NCI-H460 (cell line): ENCODE measurements around the gene DNAJB11. TPM values are rescaled to one million over a fixed set of nuclear protein-coding genes. Genes with fewer than 3 reads are reported as not detected.
A peak's percentile ranks its signal among the peaks of the same experiment; 100 is the strongest.
"Not testable (repeated sequence)": the region's sequence is repeated elsewhere in the genome, so short reads cannot be mapped to it uniquely, and the experiment has no call there.

Experiments
- DNase-seq: peaks from one replicate; pipeline ENCODE4 v3.0.0-alpha.2; 2016; ENCODE audit warnings: low read depth; ENCODE audit errors: extremely low read depth
- polyA plus RNA-seq: library from polyadenylated mRNA; depleted of rRNA; stranded (reverse); fragments of >200 nt; gene quantifications from 2 replicates; pipeline ENCODE4 v1.2.3, GENCODE V29; 2014; cell fraction: nucleus; rRNA removed
- total RNA-seq: library from RNA; depleted of rRNA; stranded (reverse); fragments of >200 nt; shearing (Covaris generic); gene quantifications from 2 replicates; pipeline ENCODE4 v1.2.3, GENCODE V29; 2014; rRNA removed

DNAJB11 gene
- 60.4 and 66.3 TPM in 2 replicates for total RNA-seq
- 70.8 and 99.6 TPM in 2 replicates for polyA plus RNA-seq

DNA sequence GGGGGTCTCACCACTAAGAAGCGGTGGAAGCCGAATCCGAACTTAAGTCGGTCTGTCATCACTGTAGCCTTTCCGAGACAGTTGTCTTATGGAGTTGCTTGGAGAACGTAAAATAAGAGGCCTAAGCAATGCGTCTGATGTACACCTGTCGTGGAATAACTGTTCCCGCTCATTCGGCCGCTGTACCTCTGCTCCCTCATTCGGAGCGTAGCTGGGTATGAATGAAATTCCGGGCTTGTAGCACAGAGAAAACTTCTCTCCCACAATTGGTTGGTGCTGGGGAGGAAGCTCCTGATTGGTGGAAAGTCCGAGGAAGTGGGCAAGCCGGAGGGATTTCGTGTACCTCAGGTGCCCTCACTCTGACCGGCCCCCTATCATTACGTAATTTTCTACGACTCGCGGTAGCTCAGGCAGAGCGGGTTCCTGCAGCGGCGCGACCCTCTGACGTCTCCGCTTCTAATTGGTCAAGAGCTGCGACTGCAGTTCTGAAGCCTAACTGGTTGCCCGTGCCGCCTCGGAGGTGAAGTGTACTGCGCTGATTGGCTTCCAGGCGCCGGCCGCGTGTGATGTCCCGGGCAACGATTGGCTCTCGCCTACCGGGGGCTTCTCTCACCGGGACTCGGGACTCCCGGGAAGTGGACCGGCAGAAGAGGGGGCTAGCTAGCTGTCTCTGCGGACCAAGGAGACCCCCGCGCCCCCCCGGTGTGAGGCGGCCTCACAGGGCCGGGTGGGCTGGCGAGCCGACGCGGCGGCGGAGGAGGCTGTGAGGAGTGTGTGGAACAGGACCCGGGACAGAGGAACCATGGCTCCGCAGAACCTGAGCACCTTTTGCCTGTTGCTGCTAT is at the start of gene DNAJB11:
TSS of gene DNAJB11 (plus strand) at position 625 of the 845 bp plus-strand sequence. CDS start at position 803, 178 bp downstream.
- DNase-seq: peak; percentile 98

DNA sequence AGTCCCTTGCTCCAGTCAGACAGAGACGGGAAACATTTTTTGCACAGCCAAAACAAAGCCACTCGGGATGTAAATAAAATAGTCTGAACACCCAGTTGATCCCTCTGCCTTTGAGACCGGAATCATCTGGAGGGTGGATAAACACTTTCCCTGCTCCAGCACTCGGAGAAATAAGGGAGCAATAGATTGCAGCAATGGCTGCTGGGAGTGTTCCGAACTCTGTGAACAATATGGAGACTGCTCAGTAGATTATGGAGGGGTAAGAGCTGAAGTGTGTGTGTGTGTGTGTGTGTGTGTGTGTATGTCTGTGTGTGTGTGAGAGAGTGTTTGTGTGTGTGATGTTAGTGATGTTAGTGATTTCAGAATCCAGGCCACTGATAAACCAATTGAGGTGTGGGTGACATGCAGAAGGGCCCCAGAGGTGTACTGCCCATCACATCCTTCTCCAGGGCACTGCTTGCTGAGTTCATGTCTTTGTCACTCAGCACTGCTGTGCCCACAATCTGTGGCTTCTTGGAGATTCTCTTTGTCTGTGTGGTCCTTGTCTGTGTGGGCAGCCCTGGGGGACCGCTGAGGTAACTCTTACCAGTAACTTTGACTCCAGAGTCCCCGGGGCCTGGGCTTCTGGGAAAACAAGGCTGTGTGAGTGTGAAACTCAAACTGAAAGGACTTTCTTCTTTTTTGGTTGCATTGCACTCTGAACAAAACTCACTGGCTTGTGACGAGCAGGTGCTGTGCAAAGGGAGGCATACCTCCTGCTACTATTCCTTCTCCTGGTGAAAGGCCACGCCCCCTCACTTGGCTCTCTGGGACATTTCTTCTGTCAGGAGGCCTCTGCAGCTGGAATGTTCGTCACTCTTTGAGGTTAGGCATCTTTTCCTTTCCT is 49.3 kb upstream of the DNAJB11 start:
- no peak for DNase-seq

DNA sequence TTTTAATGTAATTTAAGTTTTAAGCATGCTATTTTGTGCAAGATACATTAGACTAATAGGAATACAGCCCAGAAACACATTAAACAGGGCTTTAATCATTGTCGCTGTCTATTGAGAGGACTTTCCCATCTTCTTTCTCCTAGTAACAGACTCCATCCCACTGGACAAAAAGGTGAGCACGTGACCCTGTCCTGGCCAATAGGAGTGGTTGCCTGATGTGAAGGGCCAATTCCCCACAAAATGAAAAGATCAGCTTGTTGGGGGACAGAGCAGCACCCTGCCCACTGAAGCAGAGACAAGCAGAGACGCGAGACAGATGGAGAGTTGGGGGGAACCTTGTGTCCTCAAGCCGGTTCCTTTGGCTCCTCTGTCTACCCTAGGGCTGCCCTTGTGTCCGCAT is 47.5 kb upstream of the DNAJB11 start:
- no peak for DNase-seq

DNA sequence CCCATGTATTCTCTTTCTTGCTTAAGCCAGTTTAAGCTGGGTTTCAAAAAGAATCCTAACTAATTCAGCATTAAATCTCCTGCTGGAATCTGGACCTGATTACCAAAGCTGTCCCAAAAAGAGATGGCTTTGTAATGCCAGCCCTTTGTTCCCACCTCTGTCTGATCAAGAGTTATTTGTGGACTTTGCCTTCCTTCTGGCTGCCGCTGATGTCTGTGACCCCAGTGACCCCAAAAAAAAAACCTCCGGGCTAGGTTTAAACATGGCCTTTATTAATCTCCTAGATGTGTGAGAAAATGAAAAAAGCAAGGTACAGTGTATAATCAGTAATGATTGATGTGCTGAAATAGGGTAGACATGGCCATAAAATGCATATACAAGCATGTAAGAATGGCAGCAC is 47.1 kb upstream of the DNAJB11 start:
- no peak for DNase-seq

DNA sequence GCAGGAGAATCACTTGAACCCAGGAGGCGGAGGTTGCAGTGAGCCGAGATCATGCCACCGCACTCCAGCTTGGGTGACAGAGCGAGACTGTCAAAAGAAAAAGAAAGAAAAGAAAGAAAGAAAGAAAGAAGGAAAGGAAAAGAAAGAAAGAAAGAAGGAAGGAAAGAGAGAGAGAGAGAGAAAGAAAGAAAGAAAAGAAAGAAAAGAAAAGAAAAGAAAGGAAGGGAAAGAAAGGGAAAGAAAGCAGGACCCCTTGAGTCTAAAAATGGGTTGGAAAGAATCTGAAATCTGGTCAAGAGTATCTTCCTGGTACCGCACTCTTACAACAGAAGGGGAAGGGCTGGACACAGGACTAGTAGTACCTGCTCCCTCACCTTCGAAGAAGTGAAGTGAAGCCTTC is 45.9 kb upstream of the DNAJB11 start:
- no peak for DNase-seq

DNA sequence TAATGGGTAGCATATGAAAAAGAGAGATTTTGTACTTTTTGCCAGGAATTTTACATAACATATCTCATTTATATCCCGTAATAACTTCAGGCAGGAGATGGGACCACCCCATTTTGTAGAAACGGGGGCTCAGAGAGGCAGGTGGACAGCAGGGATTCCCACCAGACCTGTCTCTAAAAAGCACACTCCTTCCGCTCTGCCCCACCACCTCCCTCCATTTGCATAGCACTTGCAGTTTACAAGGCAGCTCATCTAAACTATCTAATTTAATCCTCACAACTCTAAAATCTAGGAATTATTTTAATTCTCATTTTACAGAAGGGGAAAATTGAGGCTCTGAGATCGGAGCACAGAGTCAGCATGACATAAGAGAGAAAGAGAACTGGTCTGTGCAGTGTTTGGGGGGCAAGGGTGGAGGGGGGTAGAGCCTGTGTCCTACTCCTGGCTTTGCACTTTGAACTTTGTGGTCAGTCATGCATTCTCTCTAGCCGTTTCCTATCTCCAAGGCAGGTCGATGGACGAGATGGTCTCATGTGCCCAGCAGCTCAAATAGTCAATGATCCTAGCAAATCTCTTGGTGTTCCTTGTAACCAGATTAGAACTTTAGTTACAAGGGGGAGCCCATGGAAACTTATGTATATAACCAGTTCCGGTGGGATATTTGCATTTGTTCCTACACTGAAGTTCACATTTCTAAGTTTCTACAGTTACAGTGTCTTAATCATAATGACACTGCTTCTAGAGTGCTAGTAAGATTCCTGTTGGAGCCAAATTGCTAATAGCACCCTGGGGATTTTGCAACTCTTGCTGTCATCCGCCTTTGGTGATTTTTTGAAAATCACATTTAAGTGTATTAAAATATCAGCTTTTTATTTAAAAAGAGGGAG is 44.9 kb upstream of the DNAJB11 start:
- no peak for DNase-seq

DNA sequence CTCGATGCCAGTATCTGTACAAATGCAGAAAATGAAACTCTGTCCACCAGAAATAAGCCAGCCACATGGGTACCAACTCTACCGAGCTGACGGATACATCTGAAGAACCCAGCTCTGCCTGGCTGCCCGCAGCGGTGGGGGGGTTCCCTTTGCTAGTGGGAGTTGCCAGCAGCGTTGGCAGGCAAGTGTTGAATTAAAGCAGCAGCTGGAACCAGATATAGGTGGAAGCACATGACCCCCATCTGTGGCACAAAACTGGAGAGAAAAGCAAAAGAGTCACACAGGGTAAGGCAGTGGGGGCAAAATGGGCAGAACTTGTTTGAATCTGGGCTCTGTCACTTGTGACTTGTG is 44.3 kb upstream of the DNAJB11 start:
- no peak for DNase-seq

DNA sequence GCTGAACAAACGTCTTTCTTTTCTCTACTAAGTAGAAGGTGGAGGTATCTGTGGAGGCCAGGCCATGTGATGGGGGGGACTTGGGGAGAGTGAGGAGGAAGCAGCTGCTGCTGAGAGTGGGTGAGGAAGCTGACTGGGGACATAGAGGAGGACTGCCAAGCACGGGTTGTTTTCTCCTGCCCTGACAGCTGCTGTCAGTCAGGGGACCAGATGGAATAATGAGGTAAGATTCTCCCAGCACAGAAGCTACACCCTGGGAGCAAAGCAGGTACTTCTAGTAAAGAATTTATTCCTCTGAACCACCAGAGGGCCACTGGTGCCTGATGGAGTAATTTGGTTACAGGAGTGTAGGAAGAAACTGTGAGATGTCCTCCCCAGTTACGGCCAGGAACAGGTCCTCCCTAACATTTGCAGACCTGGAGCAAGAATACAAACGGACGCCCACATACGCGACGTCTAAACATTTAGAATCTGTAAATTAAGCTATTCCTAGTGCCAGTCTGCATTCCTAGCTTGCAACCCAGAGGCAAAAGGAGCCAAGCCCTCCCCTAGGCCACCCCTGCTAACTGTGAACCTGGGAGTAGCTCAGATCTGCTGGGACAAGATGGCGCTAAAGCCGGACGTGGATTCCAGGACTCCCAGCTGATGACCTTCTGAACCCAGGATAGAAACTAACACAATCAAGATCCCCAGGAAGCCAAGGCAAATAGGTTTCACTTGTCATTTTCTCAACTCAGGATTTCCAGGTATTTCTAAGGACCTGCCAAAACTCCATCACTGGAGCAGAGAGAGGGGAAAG is 41.1 kb upstream of the DNAJB11 start:
- DNase-seq: no peak

DNA sequence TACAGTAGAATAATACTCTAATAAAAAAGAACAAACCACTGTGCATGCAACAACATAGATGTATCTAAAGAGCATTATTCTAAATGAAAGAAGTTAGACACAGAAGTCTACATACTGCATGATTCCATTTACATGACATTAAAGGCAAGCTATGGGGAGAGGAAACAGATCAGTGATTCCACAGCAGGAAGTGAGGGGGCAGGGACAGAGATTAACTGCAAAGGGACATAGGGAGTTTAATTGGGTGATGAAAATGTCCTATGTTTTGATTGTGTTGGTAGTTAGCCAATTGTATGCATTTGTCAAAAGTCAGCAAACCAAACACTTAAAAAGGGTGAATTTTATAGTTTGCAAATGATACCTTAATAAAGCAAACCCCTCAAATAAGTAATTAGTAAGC is 40.1 kb upstream of the DNAJB11 start:
- DNase-seq: no peak

DNA sequence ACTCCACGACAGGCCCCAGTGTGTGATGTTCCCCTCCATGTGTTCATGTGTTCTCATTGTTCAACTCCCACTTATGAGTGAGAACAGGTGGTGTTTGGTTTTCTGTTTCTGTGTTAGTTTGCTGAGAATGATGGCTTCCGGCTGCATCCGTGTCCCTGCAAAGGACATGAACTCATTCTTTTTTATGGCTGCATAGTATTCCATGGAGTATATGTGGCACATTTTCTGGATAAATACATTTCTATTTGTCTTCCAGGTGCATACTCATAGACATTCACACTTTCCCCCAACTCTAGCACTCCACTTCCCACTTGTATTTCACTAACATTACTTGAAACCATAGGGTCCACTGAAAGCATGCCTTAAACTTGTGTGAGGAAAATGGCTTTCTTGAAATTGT is 38.8 kb upstream of the DNAJB11 start:
- not testable (repeated sequence) for DNase-seq

DNA sequence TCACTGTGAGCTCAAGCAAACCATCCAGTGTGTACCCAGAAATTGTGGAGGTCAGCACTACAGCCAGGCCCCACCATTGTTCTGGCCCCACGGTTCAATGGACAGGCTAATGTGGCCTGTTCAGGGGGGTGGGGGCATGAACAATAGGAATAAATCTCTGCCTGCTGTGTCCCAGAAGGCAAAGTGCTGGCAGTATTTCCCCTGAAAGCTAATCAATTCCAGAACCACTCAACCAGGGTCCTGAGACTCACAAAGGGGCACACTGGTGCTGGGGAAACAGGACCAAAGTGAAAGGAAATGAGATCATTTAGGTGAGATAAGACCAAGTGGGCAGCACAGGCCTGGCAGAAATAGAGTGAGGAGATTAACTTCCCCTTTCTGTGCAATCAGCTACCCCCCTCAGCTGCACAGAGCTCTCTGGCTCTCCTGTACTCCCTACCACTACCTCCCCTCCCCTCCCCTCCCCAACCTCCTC is 37.9 kb upstream of the DNAJB11 start:
- no peak for DNase-seq

DNA sequence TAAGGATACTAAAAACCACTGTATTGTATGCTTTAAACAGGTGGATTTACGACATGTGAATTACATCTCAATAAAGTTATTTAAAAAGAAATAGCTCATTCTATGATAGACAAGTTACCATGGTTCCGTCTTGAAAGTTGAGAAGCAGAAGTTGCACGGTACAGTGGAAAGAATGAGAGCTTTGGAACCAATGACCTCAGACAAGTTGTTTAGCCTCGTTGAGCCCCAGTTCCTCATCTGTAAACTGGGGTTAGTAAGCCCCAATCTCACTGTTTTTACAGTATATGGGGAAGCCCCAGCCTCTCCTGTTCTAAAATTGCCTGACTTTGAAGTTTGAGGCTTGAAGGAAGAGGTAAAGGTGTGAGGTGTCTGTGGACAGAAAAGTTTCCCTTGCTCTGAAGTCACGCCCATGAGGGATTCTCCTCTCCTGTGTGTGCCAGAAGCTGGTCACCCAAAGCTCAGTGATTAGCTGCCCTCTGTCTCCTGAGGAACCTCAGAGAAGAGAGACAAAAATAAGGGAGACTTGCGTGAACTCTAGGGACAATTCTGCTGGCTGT is 36.3 kb upstream of the DNAJB11 start:
- DNase-seq: no peak

DNA sequence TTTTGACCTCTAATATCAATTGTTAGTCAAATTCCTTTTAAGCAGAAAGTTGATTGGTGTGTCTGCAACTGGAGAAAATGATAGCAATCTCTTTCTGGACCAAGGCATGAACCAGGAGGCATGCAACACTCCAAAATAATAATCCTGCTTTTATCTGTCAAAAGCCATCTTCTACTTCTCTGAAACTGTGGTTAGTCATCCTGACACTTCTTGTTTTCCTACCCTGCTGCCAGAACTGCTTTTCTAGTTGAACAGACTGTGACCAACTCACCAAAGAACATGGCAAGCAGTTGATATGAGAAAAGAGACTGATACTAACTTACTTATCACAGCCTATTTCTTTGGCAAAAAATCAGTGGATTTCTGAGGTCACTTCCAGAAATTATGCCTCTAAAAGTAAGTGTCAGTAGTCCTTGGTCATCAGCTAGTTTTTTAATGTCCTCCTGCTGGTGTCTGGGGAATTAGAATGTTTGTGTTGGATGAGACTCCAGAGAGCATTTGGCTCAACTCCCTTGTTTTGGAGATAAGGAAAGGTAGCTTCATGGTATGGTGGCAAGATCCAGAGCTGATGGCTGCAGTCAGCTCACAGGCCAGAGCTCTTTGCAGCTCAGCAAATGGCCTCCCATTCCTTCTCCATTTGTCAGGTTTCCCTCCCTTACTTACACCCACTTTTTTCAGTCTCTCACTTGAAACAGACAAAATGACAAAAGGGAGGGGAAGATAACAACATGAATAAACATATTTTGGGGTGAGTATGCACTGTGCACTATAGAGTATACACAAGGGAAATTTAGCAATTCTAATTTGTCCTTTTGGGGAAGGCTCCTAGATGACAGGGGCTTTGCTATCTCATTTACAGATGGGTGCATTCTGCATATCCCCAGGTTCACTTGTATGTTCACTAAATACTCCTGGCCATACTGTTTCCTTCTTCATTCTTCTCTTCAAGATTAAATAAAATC is 33.4 kb upstream of the DNAJB11 start:
- DNase-seq: no peak

DNA sequence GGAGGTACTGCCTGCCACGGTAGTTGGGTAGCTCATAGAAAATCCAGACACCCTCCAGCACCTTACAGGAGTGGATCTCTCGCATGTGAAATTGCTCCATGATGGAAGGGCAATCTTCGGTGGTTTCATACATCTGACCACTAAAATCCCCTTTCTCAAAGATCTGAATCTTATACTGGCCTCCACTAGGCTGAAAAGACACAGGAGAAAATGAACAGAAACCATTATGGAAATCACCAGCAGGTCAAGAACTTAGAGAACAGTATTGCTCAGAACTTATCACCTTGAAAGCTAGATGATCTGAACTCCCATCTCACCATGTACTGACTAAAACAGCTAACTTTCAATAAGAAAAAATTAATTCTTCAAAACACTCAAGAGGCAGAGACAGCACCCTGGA is 31.7 kb upstream of the DNAJB11 start:
- DNase-seq: no peak

DNA sequence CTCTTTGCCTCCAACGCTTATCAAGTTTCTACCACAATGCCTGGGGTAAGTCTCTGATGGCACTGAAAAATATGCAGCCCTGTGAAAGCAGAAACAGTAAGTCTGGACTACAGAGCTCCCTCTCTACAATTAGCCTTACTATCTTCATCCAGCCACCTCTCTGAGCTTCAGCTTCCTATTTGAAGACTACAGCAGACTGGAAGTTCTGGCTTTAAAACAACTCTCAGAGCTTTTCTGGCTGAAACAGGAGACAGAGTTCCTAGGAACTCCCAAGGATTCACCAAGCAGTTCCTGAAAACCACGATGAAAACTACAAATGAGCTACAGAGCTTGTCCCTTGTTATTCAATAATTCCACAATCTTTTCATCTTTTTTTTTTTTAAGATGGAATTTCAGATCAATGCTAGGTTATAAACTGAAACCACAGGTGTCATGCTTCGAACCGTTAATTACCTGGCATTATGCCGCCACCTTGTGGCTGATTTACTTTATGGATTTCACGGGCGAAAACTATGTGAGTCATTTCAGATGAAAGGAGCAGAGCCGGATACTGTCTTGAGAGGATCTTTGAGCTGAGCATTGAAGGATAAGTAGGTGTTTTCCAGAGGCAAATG is 30.2 kb upstream of the DNAJB11 start:
- DNase-seq: peak; percentile 70

DNA sequence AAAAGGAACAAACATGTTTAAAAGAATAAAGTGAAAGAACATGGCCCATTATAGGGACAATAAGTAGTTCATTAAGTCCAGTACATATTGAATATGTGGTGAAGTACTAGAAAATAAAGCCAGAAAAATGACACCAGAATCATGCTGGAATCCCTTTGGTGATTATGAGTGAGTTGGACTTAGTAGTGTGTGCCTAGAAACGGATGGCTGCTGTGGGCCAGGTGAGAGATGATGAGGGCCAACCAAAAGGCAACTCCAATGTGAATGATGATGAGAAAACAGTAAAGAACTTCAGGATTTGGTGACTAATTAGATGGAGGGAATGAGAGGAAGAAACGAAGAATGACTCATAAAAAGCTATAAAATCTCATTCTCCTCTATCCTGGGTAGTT is 29.7 kb upstream of the DNAJB11 start:
- DNase-seq: no peak

DNA sequence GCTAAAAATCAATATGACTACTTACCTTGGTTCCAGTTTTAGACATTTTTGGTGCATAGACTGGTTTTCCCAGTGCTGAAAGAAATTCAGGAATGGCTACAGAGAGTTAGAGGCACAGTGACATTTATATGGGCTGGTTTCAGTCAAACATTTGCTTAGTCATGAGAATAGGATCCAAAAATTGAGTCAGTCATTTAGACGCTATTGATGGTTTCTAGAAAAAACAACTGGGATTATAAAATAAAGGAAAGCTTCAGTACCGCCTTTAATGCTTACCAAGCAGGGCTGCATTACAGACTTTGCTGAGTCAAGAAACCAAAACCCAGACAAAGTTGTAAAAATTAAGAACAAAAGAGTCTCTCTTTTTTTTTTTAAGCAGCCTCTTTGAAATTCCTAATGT is 26.2 kb upstream of the DNAJB11 start, which contains the start of gene CRYGS:
TSS of gene CRYGS (minus strand) at position 100 of the 400 bp plus-strand sequence. CDS start at position 46, 54 bp downstream.
- no peak for DNase-seq

DNA sequence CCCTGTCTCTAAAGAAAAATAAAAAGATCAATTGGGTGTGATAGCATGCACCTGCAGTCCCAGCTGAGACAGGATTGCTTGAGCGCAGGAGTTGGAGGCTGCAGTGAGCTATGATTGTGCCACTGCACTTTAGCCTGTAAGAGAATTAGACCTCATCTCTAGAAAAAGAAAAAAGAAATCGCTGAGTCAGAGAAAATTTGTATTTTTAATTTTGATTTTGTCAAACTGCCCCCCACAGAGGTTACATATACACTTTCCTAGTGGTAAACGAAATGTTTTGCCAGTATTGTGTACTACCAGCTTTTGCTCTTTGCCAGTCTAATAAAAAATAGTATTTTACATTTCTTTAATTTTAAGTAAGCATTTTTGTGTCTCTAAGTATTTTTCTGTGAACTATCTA is 21.0 kb upstream of the DNAJB11 start:
- no peak for DNase-seq
